WTC11 (cell line): Measurements from ENCODE around the gene PDZRN4. TPM values are rescaled to one million over a fixed set of nuclear protein-coding genes. Genes with fewer than 3 reads are reported as not detected.

Experiments used
- ATAC-seq: fragments of 200-7000 bp; cut with Tn5 transposase; 2 replicates; pipeline ENCODE4 v1.10.0; 2021; ENCODE audit warnings: mild to moderate bottlenecking, moderate library complexity
- CTCF ChIA-PET: fragments of 300-600 bp; sonication (Branson Sonifier 250); formaldehyde crosslinking; loops from one replicate; lab custom pipeline; 2021; ENCODE audit warnings: antibody characterized with exemption; lab: Charles Lee
- POLR2A ChIA-PET: fragments of 350-600 bp; sonication (Branson Sonifier 250); formaldehyde crosslinking; loops from one replicate; lab custom pipeline; 2021; ENCODE audit warnings: antibody characterized with exemption; lab: Charles Lee
- DNase-seq: peaks from one replicate; pipeline ENCODE4 v3.0.0; 2021; ENCODE audit warnings: low spot score
- H3K27ac Mint-ChIP-seq: 2 replicates; pipeline ENCODE4 v1.8.0; 2021; ENCODE audit warnings: mixed read lengths
- H3K27me3 Mint-ChIP-seq: 2 replicates; pipeline ENCODE4 v1.8.0; 2021; ENCODE audit warnings: low read depth, mild to moderate bottlenecking, moderate library complexity, mixed read lengths
- H3K36me3 Mint-ChIP-seq: 2 replicates; pipeline ENCODE4 v1.8.0; 2021; ENCODE audit warnings: mixed read lengths
- H3K4me1 Mint-ChIP-seq: 2 replicates; pipeline ENCODE4 v1.8.0; 2022; ENCODE audit warnings: mixed read lengths
- H3K4me3 Mint-ChIP-seq: 2 replicates; pipeline ENCODE4 v1.8.0; 2021; ENCODE audit warnings: mild to moderate bottlenecking, moderate library complexity, mixed read lengths
- H3K9me3 Mint-ChIP-seq: 2 replicates; pipeline ENCODE4 v1.8.0; 2021; ENCODE audit warnings: mixed read lengths
- ARID4B ChIP-seq: sonication (generic); formaldehyde crosslinking; IDR thresholded peaks from 2 replicates; pipeline ENCODE4 v1.8.0; 2023; ENCODE audit warnings: missing genetic modification reagents, mild to moderate bottlenecking, borderline replicate concordance
- ATF3 ChIP-seq: sonication (generic); formaldehyde crosslinking; conservative IDR thresholded peaks from 2 replicates; pipeline ENCODE4 v1.8.1; 2022; ENCODE audit warnings: mild to moderate bottlenecking, missing genetic modification reagents
- FOXP1 ChIP-seq: sonication (generic); formaldehyde crosslinking; IDR thresholded peaks from 2 replicates; pipeline ENCODE4 v1.8.0; 2022; ENCODE audit warnings: missing genetic modification reagents, mild to moderate bottlenecking, moderate library complexity, borderline replicate concordance
- NFATC4 ChIP-seq: fragments of 250-450 bp; sonication (Bioruptor Pico); IDR thresholded peaks from 2 replicates; pipeline ENCODE4 v1.9.0; 2021; ENCODE audit warnings: mild to moderate bottlenecking
- RORB ChIP-seq: fragments of 250-450 bp; sonication (Bioruptor Pico); IDR thresholded peaks from 2 replicates; pipeline ENCODE4 v1.9.0; 2021; ENCODE audit warnings: mild to moderate bottlenecking
- SMAD4 ChIP-seq: sonication (generic); formaldehyde crosslinking; IDR thresholded peaks from 2 replicates; pipeline ENCODE4 v1.8.0; 2022; ENCODE audit warnings: mild to moderate bottlenecking, missing genetic modification reagents
- SOX15 ChIP-seq: fragments of 250-450 bp; sonication (Bioruptor Pico); IDR thresholded peaks from 2 replicates; pipeline ENCODE4 v1.9.0; 2021; ENCODE audit warnings: mild to moderate bottlenecking
- ZNF121 ChIP-seq: sonication (generic); formaldehyde crosslinking; IDR thresholded peaks from 2 replicates; pipeline ENCODE4 v1.8.0; 2023; ENCODE audit warnings: missing genetic modification reagents
- ZNF423 ChIP-seq: fragments of 250-450 bp; sonication (Bioruptor Pico); IDR thresholded peaks from 2 replicates; pipeline ENCODE4 v2.1.2; 2022; ENCODE audit warnings: mild to moderate bottlenecking, moderate library complexity
- ZNF671 ChIP-seq: fragments of 250-450 bp; sonication (Bioruptor Pico); IDR thresholded peaks from 2 replicates; pipeline ENCODE4 v1.8.0; 2021; ENCODE audit warnings: mild to moderate bottlenecking
- total RNA-seq: library from RNA; stranded (reverse); gene quantifications from 3 replicates; pipeline ENCODE4 v1.2.3, GENCODE V29; 2021
- TF ChIP-seq, protein P1 (sequence below): fragments of 250-450 bp; sonication (Bioruptor Pico); conservative IDR thresholded peaks from 2 replicates; pipeline ENCODE4 v1.9.0; 2021; ENCODE audit warnings: mild to moderate bottlenecking
- TF ChIP-seq, protein P2 (sequence below): sonication (generic); formaldehyde crosslinking; conservative IDR thresholded peaks from 2 replicates; pipeline ENCODE4 v1.8.1; 2023; ENCODE audit warnings: mild to moderate bottlenecking, low read depth, missing genetic modification reagents, moderate library complexity

The PDZRN4 gene
- total RNA-seq, 1 experiment from 2014 or later, result 0.09 TPM

- TF ChIP-seq ARID4B (CRISPR knock-in tag) (no peak), SOX15 (CRISPR knock-in tag) (no peak), ZNF423 (CRISPR knock-in tag) (no peak), ZNF121 (no peak), ATF3 (no peak), ZNF671 (CRISPR knock-in tag) (no peak)
These were observed 265.3 kb downstream of the PDZRN4 start (continued) for GRCh38 chr12:41453409-41453808.

DNA sequence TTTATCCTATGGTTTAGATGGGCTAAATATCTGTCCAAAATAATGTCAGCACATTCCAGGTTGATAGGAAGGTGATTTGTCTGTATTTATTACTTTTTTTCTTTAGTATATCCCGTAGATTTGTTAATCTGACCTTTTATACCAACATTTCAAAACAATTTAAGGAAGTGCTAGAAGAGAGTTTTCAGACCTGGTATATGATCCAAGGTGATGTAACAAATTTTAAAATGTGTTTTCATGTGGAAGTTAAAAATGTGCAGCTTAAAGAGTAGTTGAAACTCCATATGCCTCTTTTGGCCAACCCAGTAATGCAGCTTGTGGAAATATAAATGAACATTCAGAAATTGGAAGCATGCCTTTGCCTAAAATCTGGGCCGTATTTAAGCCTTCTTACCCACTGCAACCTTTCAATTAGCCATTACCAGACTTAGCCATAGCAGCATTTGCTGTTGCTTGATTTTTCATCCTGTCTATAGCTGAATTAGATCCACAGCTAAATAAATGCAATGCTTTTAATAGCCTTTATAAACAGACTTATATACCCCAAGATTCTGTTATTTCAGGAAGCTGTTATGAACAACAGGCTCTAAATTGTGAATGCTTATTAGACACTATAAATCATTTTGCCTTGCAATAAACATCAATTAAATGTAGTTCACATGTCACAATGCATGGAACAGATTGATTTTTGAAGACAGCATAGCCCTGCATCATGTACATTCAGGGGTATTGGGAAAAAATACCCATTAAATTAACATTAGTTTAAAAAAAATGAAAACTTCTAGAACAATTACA, 271.2 kb downstream of the PDZRN4 start:
- Mint-ChIP-seq H3K27ac (no peak overlapping the region), H3K36me3 (no peaks in the 10 kb centered on the region), H3K27me3 (no peaks in the 10 kb centered on the region; the same call in 1 of the 2 replicates), H3K9me3 (no peaks in the 10 kb centered on the region), H3K4me1 (peaks cover 6% of the 10 kb centered on the region; the same call in 1 of the 2 replicates)
- DNase-seq (no peak), ATAC-seq (no peak)
- TF ChIP-seq, protein P1, sequence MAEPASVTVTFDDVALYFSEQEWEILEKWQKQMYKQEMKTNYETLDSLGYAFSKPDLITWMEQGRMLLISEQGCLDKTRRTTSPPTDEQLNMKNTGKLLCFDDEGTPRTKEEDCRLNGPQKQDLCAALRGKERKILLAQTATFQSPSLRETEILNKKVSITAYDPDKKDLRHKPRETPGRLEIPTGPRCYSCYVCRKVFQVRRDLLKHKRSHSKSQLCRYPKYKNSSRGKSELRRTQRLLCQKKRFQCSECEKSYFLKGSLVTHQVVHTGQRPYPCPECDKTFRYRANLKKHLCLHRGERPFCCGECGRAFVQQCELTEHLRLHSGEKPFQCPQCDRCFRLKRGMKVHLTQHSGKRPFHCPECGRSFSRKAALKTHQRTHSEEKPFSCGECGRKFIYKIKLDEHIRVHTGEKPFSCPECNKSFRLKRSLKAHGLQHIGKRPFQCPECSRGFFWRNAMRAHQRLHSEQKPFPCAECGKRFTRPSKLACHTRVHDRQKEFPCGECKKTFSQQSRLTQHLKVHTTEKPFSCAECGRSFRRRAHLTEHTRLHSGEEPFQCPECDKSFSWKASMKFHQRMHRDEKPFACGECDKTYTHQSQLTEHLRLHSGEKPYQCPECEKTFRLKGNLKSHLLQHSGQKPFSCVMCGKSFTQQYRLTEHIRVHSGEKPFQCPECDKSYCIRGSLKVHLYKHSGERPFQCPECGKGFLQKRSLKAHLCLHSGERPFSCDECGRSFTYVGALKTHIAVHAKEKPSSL (CRISPR knock-in tag), result no peak
- no peak for TF ChIP-seq SMAD4 (CRISPR knock-in tag)
- TF ChIP-seq, all 79 proteins: peak for 0
- ChIA-PET CTCF (no interaction called here), POLR2A (no interaction called here)
- H3K4me3 Mint-ChIP-seq, result no peak overlapping the region

DNA sequence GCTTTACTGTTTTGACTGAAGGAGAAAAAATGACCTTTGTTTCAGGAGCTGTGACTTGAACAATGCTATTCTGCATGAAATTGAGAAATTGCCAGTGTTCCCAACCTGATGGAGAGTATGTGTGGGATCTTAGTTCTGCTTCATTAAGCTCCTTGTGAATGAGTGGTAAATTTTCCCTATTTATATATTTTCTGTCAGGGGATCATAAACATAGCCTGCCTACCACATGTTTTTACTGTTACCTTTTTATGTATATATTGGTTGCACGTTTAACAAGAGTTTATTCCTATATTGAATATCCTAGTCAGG, 271.7 kb downstream of the PDZRN4 start:
- H3K27ac Mint-ChIP-seq, result no peak overlapping the region
- POLR2A ChIA-PET, result no interaction called here
- CTCF ChIA-PET, result no interaction called here
- H3K4me1 Mint-ChIP-seq, result peaks cover 7% of the 10 kb centered on the region
- H3K27me3 Mint-ChIP-seq, result no peaks in the 10 kb centered on the region; the same call in 1 of the 2 replicates
- ATAC-seq (no peak), DNase-seq (no peak)
- no peaks in the 10 kb centered on the region for H3K9me3 Mint-ChIP-seq
- no peak for TF ChIP-seq SOX15 (CRISPR knock-in tag)
- no peak for TF ChIP-seq ARID4B (CRISPR knock-in tag)
- TF ChIP-seq FOXP1 (CRISPR knock-in tag), result no peak
- TF ChIP-seq RORB (CRISPR knock-in tag), result no peak
- TF ChIP-seq, protein P2, sequence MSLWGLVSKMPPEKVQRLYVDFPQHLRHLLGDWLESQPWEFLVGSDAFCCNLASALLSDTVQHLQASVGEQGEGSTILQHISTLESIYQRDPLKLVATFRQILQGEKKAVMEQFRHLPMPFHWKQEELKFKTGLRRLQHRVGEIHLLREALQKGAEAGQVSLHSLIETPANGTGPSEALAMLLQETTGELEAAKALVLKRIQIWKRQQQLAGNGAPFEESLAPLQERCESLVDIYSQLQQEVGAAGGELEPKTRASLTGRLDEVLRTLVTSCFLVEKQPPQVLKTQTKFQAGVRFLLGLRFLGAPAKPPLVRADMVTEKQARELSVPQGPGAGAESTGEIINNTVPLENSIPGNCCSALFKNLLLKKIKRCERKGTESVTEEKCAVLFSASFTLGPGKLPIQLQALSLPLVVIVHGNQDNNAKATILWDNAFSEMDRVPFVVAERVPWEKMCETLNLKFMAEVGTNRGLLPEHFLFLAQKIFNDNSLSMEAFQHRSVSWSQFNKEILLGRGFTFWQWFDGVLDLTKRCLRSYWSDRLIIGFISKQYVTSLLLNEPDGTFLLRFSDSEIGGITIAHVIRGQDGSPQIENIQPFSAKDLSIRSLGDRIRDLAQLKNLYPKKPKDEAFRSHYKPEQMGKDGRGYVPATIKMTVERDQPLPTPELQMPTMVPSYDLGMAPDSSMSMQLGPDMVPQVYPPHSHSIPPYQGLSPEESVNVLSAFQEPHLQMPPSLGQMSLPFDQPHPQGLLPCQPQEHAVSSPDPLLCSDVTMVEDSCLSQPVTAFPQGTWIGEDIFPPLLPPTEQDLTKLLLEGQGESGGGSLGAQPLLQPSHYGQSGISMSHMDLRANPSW (CRISPR knock-in tag), result no peak
- no peak for TF ChIP-seq NFATC4 (CRISPR knock-in tag)
- H3K4me3 Mint-ChIP-seq, result no peak overlapping the region
- H3K36me3 Mint-ChIP-seq, result no peaks in the 10 kb centered on the region
